ENCODE measurements around the gene PRG2.

DNA sequence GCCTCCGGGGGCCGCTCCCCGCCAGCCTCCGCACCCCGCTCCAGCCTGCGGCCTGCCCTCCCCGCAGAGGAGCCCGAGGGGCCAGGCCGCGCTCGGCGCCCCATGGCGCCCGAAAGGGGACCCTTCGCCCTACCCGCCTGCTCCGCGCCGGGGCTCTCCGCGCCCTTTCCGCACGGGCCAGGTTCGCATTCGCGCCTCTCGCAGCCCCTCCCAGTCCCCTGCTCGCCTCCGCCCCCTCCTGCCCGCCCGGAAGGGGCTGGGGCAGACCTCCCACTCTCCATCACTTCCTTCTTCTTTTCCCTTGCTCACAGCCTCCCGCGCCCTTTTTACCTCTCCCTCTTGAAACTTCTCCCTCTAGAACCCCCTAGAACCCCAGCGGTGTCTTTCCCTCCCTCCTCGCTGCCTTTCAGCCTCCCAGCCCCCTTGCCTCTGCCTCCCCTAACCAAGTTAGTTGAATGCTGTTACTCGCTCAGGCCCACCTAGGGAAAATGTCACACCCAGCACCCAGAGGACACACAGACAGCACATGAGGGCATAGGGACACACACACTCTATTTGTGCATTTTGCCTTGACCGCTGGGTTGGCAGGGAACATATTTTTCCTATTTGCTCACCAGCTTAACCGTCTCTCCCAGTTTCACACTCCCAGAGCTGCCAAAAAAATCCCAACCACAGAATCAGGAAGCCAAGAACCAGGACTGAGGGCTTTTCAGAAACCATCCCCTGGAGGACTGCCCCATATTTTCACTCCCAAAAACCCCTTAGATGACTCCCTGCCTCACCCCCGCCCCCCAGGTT lies 36.7 kb upstream of the PRG2 start, which contains the start of gene SLC43A3:
- no peak for TF ChIP-seq POLR2AphosphoS5 (IDR thresholded peaks at IDR 0.05; ENCODE audit: low read depth, low read length)
- TF ChIP-seq, protein P1, sequence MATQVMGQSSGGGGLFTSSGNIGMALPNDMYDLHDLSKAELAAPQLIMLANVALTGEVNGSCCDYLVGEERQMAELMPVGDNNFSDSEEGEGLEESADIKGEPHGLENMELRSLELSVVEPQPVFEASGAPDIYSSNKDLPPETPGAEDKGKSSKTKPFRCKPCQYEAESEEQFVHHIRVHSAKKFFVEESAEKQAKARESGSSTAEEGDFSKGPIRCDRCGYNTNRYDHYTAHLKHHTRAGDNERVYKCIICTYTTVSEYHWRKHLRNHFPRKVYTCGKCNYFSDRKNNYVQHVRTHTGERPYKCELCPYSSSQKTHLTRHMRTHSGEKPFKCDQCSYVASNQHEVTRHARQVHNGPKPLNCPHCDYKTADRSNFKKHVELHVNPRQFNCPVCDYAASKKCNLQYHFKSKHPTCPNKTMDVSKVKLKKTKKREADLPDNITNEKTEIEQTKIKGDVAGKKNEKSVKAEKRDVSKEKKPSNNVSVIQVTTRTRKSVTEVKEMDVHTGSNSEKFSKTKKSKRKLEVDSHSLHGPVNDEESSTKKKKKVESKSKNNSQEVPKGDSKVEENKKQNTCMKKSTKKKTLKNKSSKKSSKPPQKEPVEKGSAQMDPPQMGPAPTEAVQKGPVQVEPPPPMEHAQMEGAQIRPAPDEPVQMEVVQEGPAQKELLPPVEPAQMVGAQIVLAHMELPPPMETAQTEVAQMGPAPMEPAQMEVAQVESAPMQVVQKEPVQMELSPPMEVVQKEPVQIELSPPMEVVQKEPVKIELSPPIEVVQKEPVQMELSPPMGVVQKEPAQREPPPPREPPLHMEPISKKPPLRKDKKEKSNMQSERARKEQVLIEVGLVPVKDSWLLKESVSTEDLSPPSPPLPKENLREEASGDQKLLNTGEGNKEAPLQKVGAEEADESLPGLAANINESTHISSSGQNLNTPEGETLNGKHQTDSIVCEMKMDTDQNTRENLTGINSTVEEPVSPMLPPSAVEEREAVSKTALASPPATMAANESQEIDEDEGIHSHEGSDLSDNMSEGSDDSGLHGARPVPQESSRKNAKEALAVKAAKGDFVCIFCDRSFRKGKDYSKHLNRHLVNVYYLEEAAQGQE (IDR thresholded peaks at IDR 0.05; ENCODE audit: insufficient read depth in 1 of 2, low read depth in 2 of 2, low read length in 2 of 2), result no peak
